CD4-positive, alpha-beta T cell treated with Interleukin-17A for 4 hours (primary cell): ENCODE results near the gene GJB3.
"Not testable (repeated sequence)": the region's sequence is repeated elsewhere in the genome, so short reads cannot be mapped to it uniquely, and the experiment has no call there.

ENCODE experiments used
- DNase-seq: peaks from one replicate; pipeline ENCODE4 v3.0.0-alpha.2; 2020; ENCODE audit warnings: mixed read lengths

Gene GJB3

GRCh38 chr1:34781071-34781843 is at the start of gene GJB3:
GJB3 (plus strand) TSS chr1:34781214; CDS start chr1:34784763, 3,549 bp downstream.
- no peak for DNase-seq

- DNase-seq: not testable (repeated sequence)
These were observed 48.2 kb upstream of the GJB3 start for GRCh38 chr1:34732831-34733230.

- DNase-seq: no peak
These were observed 44.3 kb upstream of the GJB3 start for GRCh38 chr1:34736692-34737091.

- not testable (repeated sequence) for DNase-seq
These were observed 43.8 kb upstream of the GJB3 start for GRCh38 chr1:34737236-34737635.

GRCh38 chr1:34739613-34740012 is 41.4 kb upstream of the GJB3 start:
- no peak for DNase-seq

- DNase-seq: no peak
These were observed 40.7 kb upstream of the GJB3 start for GRCh38 chr1:34740161-34740868.

- DNase-seq: peak; percentile 78
These were observed 38.2 kb upstream of the GJB3 start for GRCh38 chr1:34742667-34743270.

- no peak for DNase-seq
These were observed 37.2 kb upstream of the GJB3 start for GRCh38 chr1:34743775-34744174.

- no peak for DNase-seq
These were observed 36.2 kb upstream of the GJB3 start for GRCh38 chr1:34744851-34745250.

GRCh38 chr1:34745666-34746065 is 35.3 kb upstream of the GJB3 start:
- no peak for DNase-seq

- no peak for DNase-seq
These were observed 34.9 kb upstream of the GJB3 start for GRCh38 chr1:34746101-34746500.

- DNase-seq: no peak
These were observed 34.0 kb upstream of the GJB3 start for GRCh38 chr1:34746785-34747637.

- no peak for DNase-seq
These were observed 33.4 kb upstream of the GJB3 start for GRCh38 chr1:34747638-34747941.

- DNase-seq: no peak
These were observed 31.0 kb upstream of the GJB3 start for GRCh38 chr1:34749992-34750391.

GRCh38 chr1:34750610-34751009 is 30.4 kb upstream of the GJB3 start:
- DNase-seq: no peak

GRCh38 chr1:34753163-34753562 is 27.9 kb upstream of the GJB3 start:
- DNase-seq: no peak

GRCh38 chr1:34754964-34755637 is 25.9 kb upstream of the GJB3 start, which contains the start of gene GJB5:
GJB5 (plus strand) TSS chr1:34755047; CDS start chr1:34757331, 2,284 bp downstream.
- DNase-seq: no peak

- DNase-seq: no peak
These were observed 25.1 kb upstream of the GJB3 start for GRCh38 chr1:34755961-34756360.

GRCh38 chr1:34757386-34757785 is 23.6 kb upstream of the GJB3 start:
- no peak for DNase-seq

- DNase-seq: no peak
These were observed 22.3 kb upstream of the GJB3 start for GRCh38 chr1:34758751-34759150.

- DNase-seq: no peak
These were observed 21.3 kb upstream of the GJB3 start, which contains the start of gene GJB4 for GRCh38 chr1:34759503-34760357. GJB4 (plus strand) TSS chr1:34759740; CDS start chr1:34761255, 1,515 bp downstream.
